Tibial nerve (tissue), 4 donors: ENCODE results near the gene PITPNM1.

Source experiments
- EP300 ChIP-seq, 2 donors: sonication (generic); formaldehyde crosslinking; IDR thresholded peaks; one replicate each; pipeline ENCODE4 v1.6.1; 2017; ENCODE audit warnings: antibody characterized with exemption in 2 of 2, mild to moderate bottlenecking in 1 of 2
- POLR2A ChIP-seq, 2 donors: fragments of 450-650 bp; IDR thresholded peaks; one replicate each; pipeline ENCODE4 v1.6.1; 2017; ENCODE audit warnings: antibody characterized with exemption in 2 of 2, mild to moderate bottlenecking in 2 of 2, moderate library complexity in 2 of 2
- TF ChIP-seq, protein P1 (sequence below), 5 experiments: fragments of 200-600 bp in 3 of 5; fragments of 450-650 bp in 2 of 5; sonication (generic) in 3 of 5; IDR thresholded peaks; one replicate each; pipeline ENCODE4 v1.5.1; 2016 to 2019; ENCODE audit warnings: antibody characterized with exemption in 5 of 5, mild to moderate bottlenecking in 3 of 5, moderate library complexity in 2 of 5

DNA sequence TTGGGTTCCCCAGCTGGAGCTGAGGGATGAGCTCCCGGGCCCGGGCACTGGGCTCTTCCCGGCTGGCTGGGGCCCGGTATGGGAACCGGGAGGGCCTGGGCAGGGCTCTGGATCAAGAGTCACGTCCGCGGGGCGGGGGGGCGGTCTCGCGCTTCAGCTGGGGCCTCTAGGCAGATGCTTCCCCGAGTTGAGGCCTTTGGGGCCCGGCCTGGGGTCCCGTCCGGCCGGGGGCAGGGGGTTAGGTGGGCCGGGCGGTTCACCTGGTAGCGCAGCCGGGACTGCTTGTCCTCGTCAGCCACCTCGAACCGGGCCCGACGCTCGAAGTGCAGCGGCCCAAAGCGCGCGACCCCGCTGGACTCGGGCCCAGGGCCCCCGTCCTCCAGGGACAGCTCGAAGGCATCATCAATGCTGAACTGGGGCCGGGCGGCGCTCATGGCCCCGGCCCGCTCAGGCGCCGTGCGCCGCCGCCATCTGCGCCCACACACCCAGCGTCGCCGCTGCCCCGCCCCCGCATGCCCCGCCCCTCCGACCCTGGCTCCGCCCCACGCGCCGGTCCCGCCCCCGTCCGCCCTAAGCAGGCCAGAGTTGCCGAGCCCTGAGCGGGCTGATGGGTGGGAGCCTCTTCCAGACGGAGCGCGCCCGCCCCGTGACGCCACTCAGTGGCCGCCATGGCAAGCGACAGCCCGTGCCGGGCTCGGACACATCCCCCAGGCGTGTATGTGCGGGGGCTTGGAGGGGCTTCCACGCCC lies 36.2 kb downstream of the PITPNM1 start, which contains the start of gene TMEM134:
- TF ChIP-seq, protein P1, sequence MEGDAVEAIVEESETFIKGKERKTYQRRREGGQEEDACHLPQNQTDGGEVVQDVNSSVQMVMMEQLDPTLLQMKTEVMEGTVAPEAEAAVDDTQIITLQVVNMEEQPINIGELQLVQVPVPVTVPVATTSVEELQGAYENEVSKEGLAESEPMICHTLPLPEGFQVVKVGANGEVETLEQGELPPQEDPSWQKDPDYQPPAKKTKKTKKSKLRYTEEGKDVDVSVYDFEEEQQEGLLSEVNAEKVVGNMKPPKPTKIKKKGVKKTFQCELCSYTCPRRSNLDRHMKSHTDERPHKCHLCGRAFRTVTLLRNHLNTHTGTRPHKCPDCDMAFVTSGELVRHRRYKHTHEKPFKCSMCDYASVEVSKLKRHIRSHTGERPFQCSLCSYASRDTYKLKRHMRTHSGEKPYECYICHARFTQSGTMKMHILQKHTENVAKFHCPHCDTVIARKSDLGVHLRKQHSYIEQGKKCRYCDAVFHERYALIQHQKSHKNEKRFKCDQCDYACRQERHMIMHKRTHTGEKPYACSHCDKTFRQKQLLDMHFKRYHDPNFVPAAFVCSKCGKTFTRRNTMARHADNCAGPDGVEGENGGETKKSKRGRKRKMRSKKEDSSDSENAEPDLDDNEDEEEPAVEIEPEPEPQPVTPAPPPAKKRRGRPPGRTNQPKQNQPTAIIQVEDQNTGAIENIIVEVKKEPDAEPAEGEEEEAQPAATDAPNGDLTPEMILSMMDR (IDR thresholded peaks at IDR 0.05): peak; percentile 47 to 76 (median 59)
- TF ChIP-seq EP300 (IDR thresholded peaks at IDR 0.05) (peak in 1 of 2 donors; percentile 94), POLR2A (IDR thresholded peaks at IDR 0.05) (peak in 1 of 2 donors; percentile 74)
